ENCODE results near the gene NUAK2. TPM values are rescaled to one million over a fixed set of nuclear protein-coding genes. Genes with fewer than 3 reads are reported as not detected.

Gene NUAK2
- polyA plus RNA-seq, 3 donors = 9.1 to 44.9 (median 21.9) TPM

GRCh38 chr1:205358579-205358978 lies 37.0 kb upstream of the NUAK2 start:
- H3K4me1 Mint-ChIP-seq = peaks cover 2% of the 10 kb centered on the region
- peaks cover 7 to 40% (median 27%) of the 10 kb centered on the region in 3 donors for H3K27me3 Mint-ChIP-seq (ENCODE audit: low read depth in 3 of 3)

GRCh38 chr1:205357567-205357966 lies 36.0 kb upstream of the NUAK2 start:
- no peak for DNase-seq
- H2AFZ ChIP-seq (ENCODE audit: insufficient read depth, low read depth, low read length, poor library complexity, severe bottlenecking) = no peak overlapping the region

More at GRCh38 chr1:205358579-205358978, 37.0 kb upstream of the NUAK2 start:
- no peaks in the 10 kb centered on the region for H3K36me3 Mint-ChIP-seq
- Histone ChIP-seq H3K36me3 (replicated peaks in 1 of 2; ENCODE audit: control insufficient read depth in 1 of 2, insufficient read depth in 2 of 2, low read length in 2 of 2) (no peaks in the 10 kb centered on the region), H3K27ac (ENCODE audit: low read depth in 1 of 2, low read length in 2 of 2) (no peak overlapping the region), H3K4me2 (replicated peaks; ENCODE audit: extremely low read depth, low read length, poor library complexity, severe bottlenecking) (no peak overlapping the region), H2AFZ (ENCODE audit: insufficient read depth, low read depth, low read length, poor library complexity, severe bottlenecking) (no peak overlapping the region), H3K4me3 (replicated peaks in 1 of 3; ENCODE audit: low read depth in 2 of 3, low read length in 3 of 3) (no peak overlapping the region), H3K4me1 (ENCODE audit: control insufficient read depth in 1 of 2, insufficient read depth in 2 of 2, low read length in 2 of 2) (no peaks in the 10 kb centered on the region), H3K27me3 (ENCODE audit: control insufficient read depth in 2 of 2, insufficient read depth in 2 of 2, low read length in 2 of 2) (peaks cover 2 to 11% of the 10 kb centered on the region in 2 donors), H3K79me2 (ENCODE audit: insufficient read depth, low read length) (no peaks in the 10 kb centered on the region), H4K20me1 (ENCODE audit: insufficient read depth, low read length) (no peaks in the 10 kb centered on the region), H3K9ac (ENCODE audit: insufficient read depth, low read length, poor library complexity, severe bottlenecking) (no peak overlapping the region), H3K9me3 (replicated peaks in 1 of 2; ENCODE audit: control insufficient read depth in 1 of 2, insufficient read depth in 1 of 2, low read length in 2 of 2) (no peaks in the 10 kb centered on the region)
- no peak overlapping the region for H3K4me3 Mint-ChIP-seq
- DNase-seq = no peak
- intact Hi-C loops (cut with micrococcal nuclease) = loop anchor here in 1 of 2 donors (2.0 kb wide), 1 partner anchor 20 kb away; no protein-coding TSS in a partner anchor
- no peaks in the 10 kb centered on the region for H3K9me3 Mint-ChIP-seq
- H3K27ac Mint-ChIP-seq = no peak overlapping the region
- TF ChIP-seq CTCF (IDR thresholded peaks at IDR 0.05) = no peak

More at GRCh38 chr1:205357567-205357966, 36.0 kb upstream of the NUAK2 start:
- H3K9ac ChIP-seq (ENCODE audit: insufficient read depth, low read length, poor library complexity, severe bottlenecking) = no peak overlapping the region
- TF ChIP-seq CTCF (IDR thresholded peaks at IDR 0.05) = no peak
- no peak overlapping the region for H3K27ac Mint-ChIP-seq
- peaks cover 2% of the 10 kb centered on the region for H3K4me1 Mint-ChIP-seq
- peaks cover 2 to 11% of the 10 kb centered on the region in 2 donors for H3K27me3 ChIP-seq (ENCODE audit: control insufficient read depth in 2 of 2, insufficient read depth in 2 of 2, low read length in 2 of 2)
- H3K79me2 ChIP-seq (ENCODE audit: insufficient read depth, low read length) = no peaks in the 10 kb centered on the region
- no peak overlapping the region for H3K4me2 ChIP-seq (replicated peaks; ENCODE audit: extremely low read depth, low read length, poor library complexity, severe bottlenecking)
- no peaks in the 10 kb centered on the region for H3K36me3 Mint-ChIP-seq
- no peaks in the 10 kb centered on the region for H3K9me3 Mint-ChIP-seq
- H3K27me3 Mint-ChIP-seq (ENCODE audit: low read depth in 3 of 3) = peaks cover 7 to 39% (median 27%) of the 10 kb centered on the region in 3 donors
- H4K20me1 ChIP-seq (ENCODE audit: insufficient read depth, low read length) = no peaks in the 10 kb centered on the region
- H3K4me1 ChIP-seq (ENCODE audit: control insufficient read depth in 1 of 2, insufficient read depth in 2 of 2, low read length in 2 of 2) = no peaks in the 10 kb centered on the region
- intact Hi-C loops (cut with micrococcal nuclease) = no loop called here
- H3K9me3 ChIP-seq (replicated peaks in 1 of 2; ENCODE audit: control insufficient read depth in 1 of 2, insufficient read depth in 1 of 2, low read length in 2 of 2) = no peaks in the 10 kb centered on the region
- no peaks in the 10 kb centered on the region for H3K36me3 ChIP-seq (replicated peaks in 1 of 2; ENCODE audit: control insufficient read depth in 1 of 2, insufficient read depth in 2 of 2, low read length in 2 of 2)
- H3K4me3 ChIP-seq (replicated peaks in 1 of 3; ENCODE audit: low read depth in 2 of 3, low read length in 3 of 3) = no peak overlapping the region
- no CpG with 5 or more reads among the region's 3 CpGs for WGBS (ENCODE audit: insufficient coverage)
- no peak overlapping the region for H3K27ac ChIP-seq (ENCODE audit: low read depth in 1 of 2, low read length in 2 of 2)
- H3K4me3 Mint-ChIP-seq = no peak overlapping the region
